GM23338 (cell line): Measurements from ENCODE around the gene CCNY.

Source experiments
- CREB1 ChIP-seq: fragments of 250-450 bp; sonication (Bioruptor Pico); IDR thresholded peaks from 2 replicates; pipeline ENCODE4 v1.5.0; 2020; ENCODE audit warnings: low read depth, mild to moderate bottlenecking, moderate library complexity
- CTCF ChIP-seq, 2 experiments: fragments of 200-600 bp in 1 of 2; sonication (generic) in 1 of 2; conservative IDR thresholded peaks; 2 replicates each; pipeline versions ENCODE4 v1.5.1 to v1.6.1; 2016 to 2017; ENCODE audit warnings: antibody characterized with exemption in 2 of 2, low read depth in 2 of 2, mild to moderate bottlenecking in 2 of 2, moderate library complexity in 1 of 2
- EZH2 ChIP-seq: fragments of 200-600 bp; sonication (generic); IDR thresholded peaks from one replicate; pipeline ENCODE4 v1.8.0; 2017; ENCODE audit warnings: antibody characterized with exemption, mild to moderate bottlenecking, low read depth; ENCODE audit not compliant: unreplicated experiment
- EZH2phosphoT487 ChIP-seq: fragments of 200-600 bp; sonication (generic); IDR thresholded peaks from one replicate; pipeline ENCODE4 v1.8.1; 2018; ENCODE audit warnings: antibody characterized with exemption; ENCODE audit not compliant: unreplicated experiment
- JUNB ChIP-seq: IDR thresholded peaks from one replicate; pipeline ENCODE4 v1.6.1; 2016; ENCODE audit warnings: antibody characterized with exemption; ENCODE audit not compliant: unreplicated experiment
- POLR2AphosphoS5 ChIP-seq: IDR thresholded peaks from 2 replicates; pipeline ENCODE4 v1.6.1; 2016; ENCODE audit warnings: antibody characterized with exemption, low read depth

- no peak for TF ChIP-seq CTCF (conservative IDR thresholded peaks at IDR 0.05; ENCODE audit: low read depth in 2 of 2)
- TF ChIP-seq EZH2phosphoT487: no peak
- TF ChIP-seq POLR2AphosphoS5: no peak
- no peak for TF ChIP-seq EZH2
- TF ChIP-seq JUNB: no peak
- TF ChIP-seq CREB1 (CRISPR knock-in tag): no peak
These were observed 145.1 kb downstream of the CCNY start for GRCh38 chr10:35481413-35481812.
